ENCODE results near the gene EMC8. TPM values are rescaled to one million over a fixed set of nuclear protein-coding genes. Genes with fewer than 3 reads are reported as not detected.
A peak's percentile ranks its signal among the peaks of the same experiment; 100 is the strongest.

Gene EMC8
- total RNA-seq, 1 experiment from 2014 or later = 38.2 TPM

- Histone ChIP-seq H3K79me2 (ENCODE audit: low read depth) (peaks cover 80% of the 10 kb centered on the region), H3K27me3 (ENCODE audit: insufficient read depth, low read depth) (no peaks in the 10 kb centered on the region), H2AFZ (peak overlapping the region; percentile 94), H3F3A (ENCODE audit: insufficient read depth, low read depth) (peaks cover 10% of the 10 kb centered on the region; the same call in 1 of the 2 replicates), H4K20me1 (ENCODE audit: insufficient read depth) (peaks cover 39% of the 10 kb centered on the region), H3K27ac (no peak overlapping the region; the same call in 1 of the 2 replicates), H3K4me3 (peak overlapping the region; percentile 95), H3K36me3 (ENCODE audit: low read depth) (peaks cover 13% of the 10 kb centered on the region), H3K9me3 (ENCODE audit: insufficient read depth, low read depth) (no peaks in the 10 kb centered on the region), H3K4me1 (replicated peaks; ENCODE audit: insufficient read depth) (peaks cover 16% of the 10 kb centered on the region), H3K4me2 (peak overlapping the region; percentile 86), H3K9me2 (ENCODE audit: insufficient read depth) (no peaks in the 10 kb centered on the region)
- TSS peak; percentile 48 for BruUV-seq (replicated peaks)
- DNase-seq = no peak
- intact Hi-C loops (cut with micrococcal nuclease; ENCODE audit: unreplicated experiment) = no loop called here
- CTCF ChIA-PET = interaction anchor here (0.6 kb wide), 1 partner anchor 32 kb away, joined by 3 read pairs; no protein-coding TSS in a partner anchor
- POLR2A ChIA-PET (ENCODE audit: unreplicated experiment) = no interaction called here
- no peak for TF ChIP-seq EZH2 (IDR thresholded peaks at IDR 0.05; ENCODE audit: low read depth)
- TF ChIP-seq, protein P1, sequence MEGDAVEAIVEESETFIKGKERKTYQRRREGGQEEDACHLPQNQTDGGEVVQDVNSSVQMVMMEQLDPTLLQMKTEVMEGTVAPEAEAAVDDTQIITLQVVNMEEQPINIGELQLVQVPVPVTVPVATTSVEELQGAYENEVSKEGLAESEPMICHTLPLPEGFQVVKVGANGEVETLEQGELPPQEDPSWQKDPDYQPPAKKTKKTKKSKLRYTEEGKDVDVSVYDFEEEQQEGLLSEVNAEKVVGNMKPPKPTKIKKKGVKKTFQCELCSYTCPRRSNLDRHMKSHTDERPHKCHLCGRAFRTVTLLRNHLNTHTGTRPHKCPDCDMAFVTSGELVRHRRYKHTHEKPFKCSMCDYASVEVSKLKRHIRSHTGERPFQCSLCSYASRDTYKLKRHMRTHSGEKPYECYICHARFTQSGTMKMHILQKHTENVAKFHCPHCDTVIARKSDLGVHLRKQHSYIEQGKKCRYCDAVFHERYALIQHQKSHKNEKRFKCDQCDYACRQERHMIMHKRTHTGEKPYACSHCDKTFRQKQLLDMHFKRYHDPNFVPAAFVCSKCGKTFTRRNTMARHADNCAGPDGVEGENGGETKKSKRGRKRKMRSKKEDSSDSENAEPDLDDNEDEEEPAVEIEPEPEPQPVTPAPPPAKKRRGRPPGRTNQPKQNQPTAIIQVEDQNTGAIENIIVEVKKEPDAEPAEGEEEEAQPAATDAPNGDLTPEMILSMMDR (conservative IDR thresholded peaks at IDR 0.05) = no peak
Measured at GRCh38 chr16:85798901-85799496, 345 bp downstream of the EMC8 start.

DNA sequence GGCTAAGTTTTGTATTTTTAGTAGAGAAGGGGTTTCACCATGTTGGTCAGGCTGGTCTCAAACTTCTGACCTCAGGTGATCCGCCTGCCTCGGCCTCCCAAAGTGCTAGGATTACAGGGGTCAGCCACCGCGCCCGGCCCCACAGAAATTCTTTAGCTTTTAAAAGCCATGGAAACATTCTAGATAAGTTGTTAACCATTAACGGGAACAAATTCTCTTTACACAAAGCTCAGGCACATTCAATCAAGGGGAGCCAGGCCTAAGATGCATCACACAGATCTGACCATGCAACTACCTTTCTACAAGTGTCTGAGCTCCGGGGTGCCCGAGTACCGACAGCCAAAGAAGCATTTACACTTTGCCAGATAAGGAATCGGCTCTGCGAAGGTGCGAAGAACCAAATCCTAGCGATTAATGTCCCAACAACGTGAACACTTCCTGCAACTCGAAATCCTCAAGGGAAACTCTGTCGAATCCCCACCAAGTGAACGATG lies 1.0 kb downstream of the EMC8 start:
- intact Hi-C loops (cut with micrococcal nuclease; ENCODE audit: unreplicated experiment) = no loop called here
- H3K27ac ChIP-seq = no peak overlapping the region
- H3K4me3 ChIP-seq = peak overlapping the region; percentile 95
- DNase-seq = no peak
- H3K4me2 ChIP-seq = peak overlapping the region; percentile 86
- peaks cover 16% of the 10 kb centered on the region for H3K4me1 ChIP-seq (replicated peaks; ENCODE audit: insufficient read depth)
- peaks cover 10% of the 10 kb centered on the region; the same call in 1 of the 2 replicates for H3F3A ChIP-seq (ENCODE audit: insufficient read depth, low read depth)
- H3K9me3 ChIP-seq (ENCODE audit: insufficient read depth, low read depth) = no peaks in the 10 kb centered on the region
- no peaks in the 10 kb centered on the region for H3K27me3 ChIP-seq (ENCODE audit: insufficient read depth, low read depth)
- ChIA-PET CTCF (interaction anchor here (0.6 to 0.7 kb wide), 2 partner anchors 15 to 31 kb away, joined by 3 read pairs; no protein-coding TSS in a partner anchor), POLR2A (ENCODE audit: unreplicated experiment) (interaction anchor here (0.7 to 0.8 kb wide), 2 partner anchors 444 to 626 kb away, joined by 3 read pairs; no protein-coding TSS in a partner anchor)
- no peak for TF ChIP-seq EZH2 (IDR thresholded peaks at IDR 0.05; ENCODE audit: low read depth)
- TF ChIP-seq, protein P1 (conservative IDR thresholded peaks at IDR 0.05) = no peak
- H3K36me3 ChIP-seq (ENCODE audit: low read depth) = peaks cover 13% of the 10 kb centered on the region
- H3K9me2 ChIP-seq (ENCODE audit: insufficient read depth) = no peaks in the 10 kb centered on the region
- peaks cover 87% of the 10 kb centered on the region for H3K79me2 ChIP-seq (ENCODE audit: low read depth)
- no TSS peak for BruUV-seq (replicated peaks)
- peak overlapping the region; percentile 94; the same call in 1 of the 2 replicates for H2AFZ ChIP-seq
- peaks cover 43% of the 10 kb centered on the region for H4K20me1 ChIP-seq (ENCODE audit: insufficient read depth)

DNA sequence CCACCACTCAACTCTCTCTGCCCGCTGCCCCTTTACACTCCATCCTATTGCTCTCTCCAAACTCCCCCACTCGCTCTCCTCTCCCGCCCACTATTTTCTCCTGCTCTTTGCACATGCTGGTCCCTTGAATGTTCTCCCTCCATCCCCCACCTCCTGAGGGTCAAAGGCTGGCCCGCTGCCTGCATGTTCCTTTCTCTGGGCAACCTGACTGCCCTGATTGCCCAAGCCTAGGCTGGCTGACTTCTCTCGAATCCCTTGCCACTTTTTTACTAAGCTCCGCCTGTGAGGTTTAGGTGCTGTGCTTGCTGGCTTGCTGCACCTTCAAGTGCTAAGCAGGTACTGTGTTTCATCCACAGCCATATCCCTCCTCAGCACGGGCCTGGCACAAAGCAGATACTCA lies 2.7 kb downstream of the EMC8 start:
- TF ChIP-seq, protein P1 (conservative IDR thresholded peaks at IDR 0.05) = no peak
- no peak for TF ChIP-seq EZH2 (IDR thresholded peaks at IDR 0.05; ENCODE audit: low read depth)
- CTCF ChIA-PET = no interaction called here
- Histone ChIP-seq H3K9me2 (ENCODE audit: insufficient read depth) (no peaks in the 10 kb centered on the region), H3K4me1 (replicated peaks; ENCODE audit: insufficient read depth) (peaks cover 16% of the 10 kb centered on the region), H3F3A (ENCODE audit: insufficient read depth, low read depth) (0 out of 2 replicates have a peak, but pooled peaks cover 4% of the 10 kb centered on the region), H3K36me3 (ENCODE audit: low read depth) (peaks cover 4% of the 10 kb centered on the region; the same call in 1 of the 2 replicates), H4K20me1 (ENCODE audit: insufficient read depth) (peaks cover 43% of the 10 kb centered on the region), H3K4me3 (no peak overlapping the region), H3K9me3 (ENCODE audit: insufficient read depth, low read depth) (no peaks in the 10 kb centered on the region), H3K27me3 (ENCODE audit: insufficient read depth, low read depth) (no peaks in the 10 kb centered on the region), H3K4me2 (no peak overlapping the region), H3K27ac (no peak overlapping the region), H2AFZ (no peak overlapping the region), H3K79me2 (ENCODE audit: low read depth) (peaks cover 96% of the 10 kb centered on the region)
- no TSS peak for BruUV-seq (replicated peaks)
- intact Hi-C loops (cut with micrococcal nuclease; ENCODE audit: unreplicated experiment) = no loop called here
- DNase-seq = no peak
- POLR2A ChIA-PET (ENCODE audit: unreplicated experiment) = interaction anchor here (0.6 kb wide), 1 partner anchor 100 kb away, joined by 3 read pairs; no protein-coding TSS in a partner anchor

Measured in PC-9 (cell line).